WTC11 (cell line): ENCODE measurements around the gene PAIP2. TPM values are rescaled to one million over a fixed set of nuclear protein-coding genes. Genes with fewer than 3 reads are reported as not detected.

Experiments
- ATAC-seq: fragments of 200-7000 bp; cut with Tn5 transposase; 2 replicates; pipeline ENCODE4 v1.10.0; 2021; ENCODE audit warnings: mild to moderate bottlenecking, moderate library complexity
- CTCF ChIA-PET: fragments of 300-600 bp; sonication (Branson Sonifier 250); formaldehyde crosslinking; loops from one replicate; lab custom pipeline; 2021; ENCODE audit warnings: antibody characterized with exemption; lab: Charles Lee
- POLR2A ChIA-PET: fragments of 350-600 bp; sonication (Branson Sonifier 250); formaldehyde crosslinking; loops from one replicate; lab custom pipeline; 2021; ENCODE audit warnings: antibody characterized with exemption; lab: Charles Lee
- DNase-seq: peaks from one replicate; pipeline ENCODE4 v3.0.0; 2021; ENCODE audit warnings: low spot score
- H3K27ac Mint-ChIP-seq: 2 replicates; pipeline ENCODE4 v1.8.0; 2021; ENCODE audit warnings: mixed read lengths
- H3K27me3 Mint-ChIP-seq: 2 replicates; pipeline ENCODE4 v1.8.0; 2021; ENCODE audit warnings: low read depth, mild to moderate bottlenecking, moderate library complexity, mixed read lengths
- H3K36me3 Mint-ChIP-seq: 2 replicates; pipeline ENCODE4 v1.8.0; 2021; ENCODE audit warnings: mixed read lengths
- H3K4me1 Mint-ChIP-seq: 2 replicates; pipeline ENCODE4 v1.8.0; 2022; ENCODE audit warnings: mixed read lengths
- H3K4me3 Mint-ChIP-seq: 2 replicates; pipeline ENCODE4 v1.8.0; 2021; ENCODE audit warnings: mild to moderate bottlenecking, moderate library complexity, mixed read lengths
- H3K9me3 Mint-ChIP-seq: 2 replicates; pipeline ENCODE4 v1.8.0; 2021; ENCODE audit warnings: mixed read lengths
- AFF4 ChIP-seq: sonication (generic); formaldehyde crosslinking; IDR thresholded peaks from 2 replicates; pipeline ENCODE4 v1.8.1; 2023; ENCODE audit warnings: mild to moderate bottlenecking, missing genetic modification reagents, borderline replicate concordance
- AR ChIP-seq: fragments of 250-450 bp; sonication (Bioruptor Pico); IDR thresholded peaks from 2 replicates; pipeline ENCODE4 v1.9.0; 2021; ENCODE audit warnings: mild to moderate bottlenecking
- CDX4 ChIP-seq: fragments of 250-450 bp; sonication (Bioruptor Pico); IDR thresholded peaks from 2 replicates; pipeline ENCODE4 v1.9.0; 2021; ENCODE audit warnings: moderate library complexity, mild to moderate bottlenecking, inconsistent platforms, borderline replicate concordance
- EMX1 ChIP-seq: fragments of 250-450 bp; sonication (Bioruptor Pico); IDR thresholded peaks from 2 replicates; pipeline ENCODE4 v1.8.0; 2021; ENCODE audit warnings: mild to moderate bottlenecking
- ETV6 ChIP-seq: sonication (generic); formaldehyde crosslinking; IDR thresholded peaks from 2 replicates; pipeline ENCODE4 v1.8.1; 2022; ENCODE audit warnings: mild to moderate bottlenecking, missing genetic modification reagents
- FOXJ3 ChIP-seq: sonication (generic); formaldehyde crosslinking; IDR thresholded peaks from 2 replicates; pipeline ENCODE4 v1.9.0; 2021; ENCODE audit warnings: missing genetic modification reagents, mild to moderate bottlenecking, borderline replicate concordance
- FOXK1 ChIP-seq: sonication (generic); formaldehyde crosslinking; IDR thresholded peaks from 2 replicates; pipeline ENCODE4 v1.8.0; 2022; ENCODE audit warnings: mild to moderate bottlenecking, moderate library complexity, missing genetic modification reagents
- GTF2I ChIP-seq: fragments of 250-450 bp; sonication (Bioruptor Pico); conservative IDR thresholded peaks from 2 replicates; pipeline ENCODE4 v1.4.0; 2021; ENCODE audit warnings: mild to moderate bottlenecking
- JUN ChIP-seq: sonication (generic); formaldehyde crosslinking; IDR thresholded peaks from 2 replicates; pipeline ENCODE4 v1.8.0; 2023; ENCODE audit warnings: mild to moderate bottlenecking, missing genetic modification reagents
- KAT7 ChIP-seq: sonication (generic); formaldehyde crosslinking; IDR thresholded peaks from 2 replicates; pipeline ENCODE4 v1.8.1; 2023; ENCODE audit warnings: missing genetic modification reagents, mild to moderate bottlenecking, borderline replicate concordance
- NR3C1 ChIP-seq: sonication (generic); formaldehyde crosslinking; conservative IDR thresholded peaks from 2 replicates; pipeline ENCODE4 v1.8.1; 2023; ENCODE audit warnings: low read depth, mild to moderate bottlenecking, missing genetic modification reagents
- PREB ChIP-seq: sonication (generic); formaldehyde crosslinking; IDR thresholded peaks from 2 replicates; pipeline ENCODE4 v1.8.1; 2022; ENCODE audit warnings: mild to moderate bottlenecking, missing genetic modification reagents, moderate library complexity, borderline replicate concordance
- SMAD3 ChIP-seq: sonication (generic); formaldehyde crosslinking; IDR thresholded peaks from 2 replicates; pipeline ENCODE4 v1.8.0; 2022; ENCODE audit warnings: missing genetic modification reagents, mild to moderate bottlenecking, borderline replicate concordance
- SMAD4 ChIP-seq: sonication (generic); formaldehyde crosslinking; IDR thresholded peaks from 2 replicates; pipeline ENCODE4 v1.8.0; 2022; ENCODE audit warnings: mild to moderate bottlenecking, missing genetic modification reagents
- TCF7 ChIP-seq: sonication (generic); formaldehyde crosslinking; IDR thresholded peaks from 2 replicates; pipeline ENCODE4 v1.8.0; 2022; ENCODE audit warnings: mild to moderate bottlenecking, low read depth, missing genetic modification reagents, moderate library complexity
- TEAD4 ChIP-seq: sonication (generic); formaldehyde crosslinking; IDR thresholded peaks from 2 replicates; pipeline ENCODE4 v1.8.0; 2022; ENCODE audit warnings: mild to moderate bottlenecking, missing genetic modification reagents
- ZBTB21 ChIP-seq: sonication (generic); formaldehyde crosslinking; IDR thresholded peaks from 2 replicates; pipeline ENCODE4 v1.8.1; 2023; ENCODE audit warnings: mild to moderate bottlenecking, missing genetic modification reagents, borderline replicate concordance
- ZNF423 ChIP-seq: fragments of 250-450 bp; sonication (Bioruptor Pico); IDR thresholded peaks from 2 replicates; pipeline ENCODE4 v2.1.2; 2022; ENCODE audit warnings: mild to moderate bottlenecking, moderate library complexity
- ZNF512 ChIP-seq: sonication (generic); formaldehyde crosslinking; IDR thresholded peaks from 2 replicates; pipeline ENCODE4 v1.8.1; 2022; ENCODE audit warnings: missing genetic modification reagents, borderline replicate concordance
- ZNF532 ChIP-seq: fragments of 250-450 bp; sonication (Bioruptor Pico); IDR thresholded peaks from 2 replicates; pipeline ENCODE4 v1.9.0; 2021; ENCODE audit warnings: mild to moderate bottlenecking, borderline replicate concordance
- total RNA-seq: library from RNA; stranded (reverse); gene quantifications from 3 replicates; pipeline ENCODE4 v1.2.3, GENCODE V29; 2021

The PAIP2 gene
- total RNA-seq, 1 experiment from 2014 or later: 126 TPM

- DNase-seq: no peak
- peaks cover 68% of the 10 kb centered on the region for H3K4me1 Mint-ChIP-seq
Measured at GRCh38 chr5:139298242-139298641, 43.4 kb upstream of the PAIP2 start.

More at GRCh38 chr5:139298242-139298641, 43.4 kb upstream of the PAIP2 start:
- no peak for TF ChIP-seq SMAD3
- TF ChIP-seq NR3C1 (CRISPR knock-in tag): no peak
- TF ChIP-seq TEAD4 (CRISPR knock-in tag): no peak
- no peak for TF ChIP-seq ZBTB21 (CRISPR knock-in tag)
- no peak for TF ChIP-seq JUN (CRISPR knock-in tag)
- no peak for TF ChIP-seq ZNF512 (CRISPR knock-in tag)
- no peak for TF ChIP-seq GTF2I (CRISPR knock-in tag)
- TF ChIP-seq AFF4: no peak
- TF ChIP-seq ZNF532 (CRISPR knock-in tag): no peak
- no peak for TF ChIP-seq ETV6
- TF ChIP-seq CDX4 (CRISPR knock-in tag): no peak
- no peak for TF ChIP-seq KAT7 (CRISPR knock-in tag)
- no peak for TF ChIP-seq SMAD4 (CRISPR knock-in tag)
- TF ChIP-seq PREB (CRISPR knock-in tag): no peak
- TF ChIP-seq EMX1: no peak
- TF ChIP-seq AR (CRISPR knock-in tag): no peak
- TF ChIP-seq ZNF423 (CRISPR knock-in tag): no peak
- TF ChIP-seq TCF7: no peak
- TF ChIP-seq FOXJ3 (CRISPR knock-in tag): no peak
- no peak for TF ChIP-seq FOXK1 (CRISPR knock-in tag)
- Mint-ChIP-seq H3K27me3 (no peaks in the 10 kb centered on the region), H3K9me3 (no peaks in the 10 kb centered on the region), H3K36me3 (peaks cover 24% of the 10 kb centered on the region), H3K27ac (peak overlapping the region; percentile 58), H3K4me3 (peak overlapping the region; percentile 99)
- no peak for ATAC-seq
- POLR2A ChIA-PET: interaction anchor here (0.6 to 1.6 kb wide), 4 partner anchors 10 to 723 kb away, joined by 3 to 7 read pairs (median 3); no protein-coding TSS in a partner anchor
- CTCF ChIA-PET: no interaction called here
